Cardiac muscle cell (in vitro differentiated cells and primary cell): ENCODE measurements around the gene ARMC3. TPM values are rescaled to one million over a fixed set of nuclear protein-coding genes. Genes with fewer than 3 reads are reported as not detected.
A peak's percentile ranks its signal among the peaks of the same experiment; 100 is the strongest.

Experiments
- DNase-seq, 2 donors: peaks; one replicate each; pipeline versions ENCODE4 v3.0.0 to v3.0.0-alpha.2; 2010 to 2017; ENCODE audit warnings: low read depth in 1 of 2, low spot score in 1 of 2
- H3K27ac ChIP-seq: fragments of 200-600 bp; sonication (generic); 2 replicates; pipeline ENCODE4 v1.5.1; 2016
- H3K27me3 ChIP-seq: fragments of 200-600 bp; sonication (generic); 2 replicates; pipeline ENCODE4 v1.6.0; 2016; ENCODE audit warnings: control low read depth
- H3K36me3 ChIP-seq: fragments of 200-600 bp; sonication (generic); 2 replicates; pipeline ENCODE4 v1.5.1; 2016; ENCODE audit warnings: control low read depth
- H3K4me1 ChIP-seq: fragments of 200-600 bp; sonication (generic); 2 replicates; pipeline ENCODE4 v1.8.1; 2017; ENCODE audit warnings: low read depth, mild to moderate bottlenecking, mixed run types
- H3K4me3 ChIP-seq: fragments of 200-600 bp; sonication (generic); 2 replicates; pipeline ENCODE4 v1.5.1; 2016; ENCODE audit warnings: mild to moderate bottlenecking
- H3K9me3 ChIP-seq: fragments of 200-600 bp; sonication (generic); 2 replicates; pipeline ENCODE4 v1.5.1; 2017; ENCODE audit warnings: low read depth, mild to moderate bottlenecking, control low read depth
- polyA plus RNA-seq: library from polyadenylated mRNA; unstranded; fragments of >200 nt; fragmentation: Nextera tagmentation; extraction: Ambion mirVana; gene quantifications from 2 replicates; pipeline ENCODE4 v1.2.1, GENCODE V29; 2016
- total RNA-seq: library from RNA; depleted of rRNA; stranded (reverse); fragments of >200 nt; gene quantifications from 2 replicates; pipeline ENCODE4 v1.2.3, GENCODE V29; 2016
- TF ChIP-seq, protein P1 (sequence below): IDR thresholded peaks from 2 replicates; pipeline ENCODE4 v1.5.1; 2012; ENCODE audit warnings: low read depth, mild to moderate bottlenecking, low read length

Gene ARMC3
- total and polyA plus RNA-seq, 2 experiments from 2014 or later = not detected

- Histone ChIP-seq H3K27me3 (no peaks in the 10 kb centered on the region), H3K9me3 (no peaks in the 10 kb centered on the region), H3K36me3 (no peaks in the 10 kb centered on the region), H3K4me1 (peaks cover 6% of the 10 kb centered on the region), H3K27ac (no peak overlapping the region), H3K4me3 (no peak overlapping the region)
- TF ChIP-seq, protein P1, sequence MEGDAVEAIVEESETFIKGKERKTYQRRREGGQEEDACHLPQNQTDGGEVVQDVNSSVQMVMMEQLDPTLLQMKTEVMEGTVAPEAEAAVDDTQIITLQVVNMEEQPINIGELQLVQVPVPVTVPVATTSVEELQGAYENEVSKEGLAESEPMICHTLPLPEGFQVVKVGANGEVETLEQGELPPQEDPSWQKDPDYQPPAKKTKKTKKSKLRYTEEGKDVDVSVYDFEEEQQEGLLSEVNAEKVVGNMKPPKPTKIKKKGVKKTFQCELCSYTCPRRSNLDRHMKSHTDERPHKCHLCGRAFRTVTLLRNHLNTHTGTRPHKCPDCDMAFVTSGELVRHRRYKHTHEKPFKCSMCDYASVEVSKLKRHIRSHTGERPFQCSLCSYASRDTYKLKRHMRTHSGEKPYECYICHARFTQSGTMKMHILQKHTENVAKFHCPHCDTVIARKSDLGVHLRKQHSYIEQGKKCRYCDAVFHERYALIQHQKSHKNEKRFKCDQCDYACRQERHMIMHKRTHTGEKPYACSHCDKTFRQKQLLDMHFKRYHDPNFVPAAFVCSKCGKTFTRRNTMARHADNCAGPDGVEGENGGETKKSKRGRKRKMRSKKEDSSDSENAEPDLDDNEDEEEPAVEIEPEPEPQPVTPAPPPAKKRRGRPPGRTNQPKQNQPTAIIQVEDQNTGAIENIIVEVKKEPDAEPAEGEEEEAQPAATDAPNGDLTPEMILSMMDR = peak; percentile 38
- DNase-seq = peak in 1 of 2 donors; percentile 67
These were observed 59.1 kb downstream of the ARMC3 start for GRCh38 chr10:22986771-22987542.

- peaks cover 6% of the 10 kb centered on the region for H3K4me1 ChIP-seq
- TF ChIP-seq, protein P1 = peak; percentile 84
- DNase-seq = peak; percentile 76 to 79
- H3K27ac ChIP-seq = no peak overlapping the region
- H3K4me3 ChIP-seq = peak overlapping the region; percentile 3
- H3K27me3 ChIP-seq = no peaks in the 10 kb centered on the region
- no peaks in the 10 kb centered on the region for H3K9me3 ChIP-seq
- H3K36me3 ChIP-seq = no peaks in the 10 kb centered on the region
These were observed 60.9 kb downstream of the ARMC3 start for GRCh38 chr10:22988581-22989360.

DNA sequence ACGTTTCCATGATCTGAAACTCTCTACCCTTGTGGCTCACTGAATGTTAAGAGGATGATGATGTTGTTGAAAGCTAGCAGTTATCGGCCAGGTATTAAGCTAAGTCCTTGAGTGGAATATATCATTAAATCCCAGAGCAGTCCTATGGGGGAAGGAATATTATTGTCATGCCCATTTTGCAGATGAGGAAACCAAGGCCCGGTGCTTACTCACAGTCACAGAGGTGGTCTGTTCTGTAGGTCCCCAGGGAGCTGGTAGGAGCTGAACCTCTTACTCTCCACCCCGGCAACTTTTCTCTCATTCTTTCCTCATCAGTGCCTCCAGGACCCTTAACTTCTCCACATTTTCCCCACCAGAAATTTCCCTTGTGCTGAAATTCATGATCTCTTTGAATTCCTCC lies 62.6 kb downstream of the ARMC3 start:
- Histone ChIP-seq H3K36me3 (no peaks in the 10 kb centered on the region), H3K4me3 (no peak overlapping the region), H3K9me3 (no peaks in the 10 kb centered on the region), H3K4me1 (peaks cover 6% of the 10 kb centered on the region), H3K27ac (no peak overlapping the region), H3K27me3 (no peaks in the 10 kb centered on the region)
- no peak for DNase-seq
- TF ChIP-seq, protein P1 = no peak

DNA sequence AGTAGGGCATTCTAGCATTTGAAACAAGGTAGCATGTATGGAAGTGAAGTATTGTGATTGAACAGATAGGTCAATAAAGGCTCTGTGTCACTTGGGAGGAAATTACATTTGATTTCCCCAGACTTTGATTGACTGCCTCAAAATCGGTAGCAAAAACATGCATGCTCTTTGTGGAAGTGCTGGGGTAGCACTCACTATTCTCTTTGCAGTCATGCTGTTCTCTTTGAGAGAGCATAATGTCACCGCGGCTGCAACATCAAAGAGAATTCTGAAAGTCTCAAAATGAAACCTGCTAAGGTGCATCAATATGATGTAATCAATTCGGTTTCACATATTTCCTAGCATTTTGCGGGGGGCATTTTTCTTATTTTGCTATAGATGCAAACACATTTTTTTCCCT lies 64.2 kb downstream of the ARMC3 start:
- H3K27ac ChIP-seq = no peak overlapping the region
- TF ChIP-seq, protein P1 = no peak
- DNase-seq = no peak
- no peaks in the 10 kb centered on the region for H3K27me3 ChIP-seq
- H3K4me1 ChIP-seq = peaks cover 6% of the 10 kb centered on the region
- no peaks in the 10 kb centered on the region for H3K36me3 ChIP-seq
- H3K9me3 ChIP-seq = no peaks in the 10 kb centered on the region
- no peak overlapping the region for H3K4me3 ChIP-seq

- Histone ChIP-seq H3K27ac (no peak overlapping the region), H3K4me3 (no peak overlapping the region), H3K9me3 (no peaks in the 10 kb centered on the region), H3K36me3 (no peaks in the 10 kb centered on the region), H3K4me1 (peaks cover 6% of the 10 kb centered on the region), H3K27me3 (no peaks in the 10 kb centered on the region)
- DNase-seq = no peak
- TF ChIP-seq, protein P1 = no peak
These were observed 64.8 kb downstream of the ARMC3 start for GRCh38 chr10:22992621-22993020.
